GM23338 (cell line): ENCODE measurements around the gene MAPRE2. TPM values are rescaled to one million over a fixed set of nuclear protein-coding genes. Genes with fewer than 3 reads are reported as not detected.

Experiments
- ATAC-seq: fragments of 200-7000 bp; cut with Tn5 transposase; 3 replicates; pipeline ENCODE4 v1.9.1; 2020
- DNase-seq: peaks from one replicate; pipeline ENCODE4 v3.0.0-alpha.2; 2015; ENCODE audit warnings: low spot score
- H2AFZ ChIP-seq: fragments of 200-600 bp; sonication (generic); 2 replicates; pipeline ENCODE4 v1.8.0; 2016; ENCODE audit warnings: antibody characterized with exemption, mild to moderate bottlenecking, moderate library complexity
- H3F3A ChIP-seq: fragments of 200-600 bp; sonication (generic); replicated peaks from 2 replicates; pipeline ENCODE4 v1.8.0; 2017; ENCODE audit warnings: antibody characterized with exemption, mixed run types, low read depth
- H3K27ac ChIP-seq: fragments of 200-600 bp; sonication (generic); 2 replicates; pipeline ENCODE4 v1.6.1; 2016; ENCODE audit warnings: low read depth
- H3K27me3 ChIP-seq: fragments of 200-600 bp; sonication (generic); 2 replicates; pipeline ENCODE4 v1.8.0; 2016; ENCODE audit warnings: mild to moderate bottlenecking, mixed run types, moderate library complexity; ENCODE audit not compliant: insufficient read depth
- H3K36me3 ChIP-seq: fragments of 200-600 bp; sonication (generic); 2 replicates; pipeline ENCODE4 v1.8.0; 2016; ENCODE audit warnings: mild to moderate bottlenecking; ENCODE audit not compliant: insufficient read depth
- H3K4me1 ChIP-seq: fragments of 200-600 bp; sonication (generic); 2 replicates; pipeline ENCODE4 v1.8.0; 2016; ENCODE audit warnings: mild to moderate bottlenecking, moderate library complexity; ENCODE audit not compliant: insufficient read depth
- H3K4me2 ChIP-seq: fragments of 200-600 bp; sonication (generic); 2 replicates; pipeline ENCODE4 v1.7.1; 2017; ENCODE audit warnings: mixed run types
- H3K4me3 ChIP-seq: fragments of 200-600 bp; sonication (generic); 2 replicates; pipeline ENCODE4 v1.6.1; 2016; ENCODE audit warnings: mixed run types
- H3K79me2 ChIP-seq: fragments of 200-600 bp; sonication (generic); replicated peaks from 2 replicates; pipeline ENCODE4 v1.8.0; 2017; ENCODE audit warnings: mild to moderate bottlenecking; ENCODE audit not compliant: insufficient read depth
- H3K9me2 ChIP-seq: fragments of 200-600 bp; sonication (generic); 2 replicates; pipeline ENCODE4 v1.8.0; 2017; ENCODE audit not compliant: insufficient read depth
- H4K20me1 ChIP-seq: fragments of 200-600 bp; sonication (generic); replicated peaks from 2 replicates; pipeline ENCODE4 v1.8.0; 2017; ENCODE audit warnings: mild to moderate bottlenecking; ENCODE audit not compliant: insufficient read depth
- H3K27ac Mint-ChIP-seq: 2 replicates; pipeline ENCODE4 v1.8.0; 2020; ENCODE audit warnings: inconsistent platforms, mild to moderate bottlenecking, moderate library complexity, mixed read lengths
- H3K27me3 Mint-ChIP-seq: 3 replicates; pipeline ENCODE4 v1.8.0; 2022; ENCODE audit warnings: low read depth, mild to moderate bottlenecking, moderate library complexity, mixed read lengths, inconsistent platforms; ENCODE audit not compliant: insufficient read depth, poor library complexity
- H3K36me3 Mint-ChIP-seq: 3 replicates; pipeline ENCODE4 v1.8.0; 2021; ENCODE audit warnings: low read depth, mild to moderate bottlenecking, inconsistent platforms, moderate library complexity, mixed read lengths
- H3K4me1 Mint-ChIP-seq: 3 replicates; pipeline ENCODE4 v1.8.0; 2020; ENCODE audit warnings: mild to moderate bottlenecking, inconsistent platforms, mixed read lengths
- H3K4me3 Mint-ChIP-seq: 3 replicates; pipeline ENCODE4 v1.8.0; 2021; ENCODE audit warnings: moderate library complexity, mild to moderate bottlenecking, inconsistent platforms, mixed read lengths
- H3K9me3 Mint-ChIP-seq: 3 replicates; pipeline ENCODE4 v1.8.0; 2020; ENCODE audit warnings: moderate library complexity, mild to moderate bottlenecking, inconsistent platforms, mixed read lengths
- CREB1 ChIP-seq: fragments of 250-450 bp; sonication (Bioruptor Pico); IDR thresholded peaks from 2 replicates; pipeline ENCODE4 v1.5.0; 2020; ENCODE audit warnings: low read depth, mild to moderate bottlenecking, moderate library complexity
- CTCF ChIP-seq, 2 experiments: fragments of 200-600 bp in 1 of 2; sonication (generic) in 1 of 2; conservative IDR thresholded peaks; 2 replicates each; pipeline versions ENCODE4 v1.5.1 to v1.6.1; 2016 to 2017; ENCODE audit warnings: antibody characterized with exemption in 2 of 2, low read depth in 2 of 2, mild to moderate bottlenecking in 2 of 2, moderate library complexity in 1 of 2
- ETS1 ChIP-seq: IDR thresholded peaks from 2 replicates; pipeline ENCODE4 v1.6.1; 2016; ENCODE audit warnings: antibody characterized with exemption
- EZH2phosphoT487 ChIP-seq: fragments of 200-600 bp; sonication (generic); IDR thresholded peaks from one replicate; pipeline ENCODE4 v1.8.1; 2018; ENCODE audit warnings: antibody characterized with exemption; ENCODE audit not compliant: unreplicated experiment
- JUNB ChIP-seq: IDR thresholded peaks from one replicate; pipeline ENCODE4 v1.6.1; 2016; ENCODE audit warnings: antibody characterized with exemption; ENCODE audit not compliant: unreplicated experiment
- NANOG ChIP-seq: IDR thresholded peaks from 2 replicates; pipeline ENCODE4 v1.6.1; 2016; ENCODE audit warnings: antibody characterized with exemption, borderline replicate concordance
- POLR2AphosphoS5 ChIP-seq: IDR thresholded peaks from 2 replicates; pipeline ENCODE4 v1.6.1; 2016; ENCODE audit warnings: antibody characterized with exemption, low read depth
- ZNF114 ChIP-seq: fragments of 250-450 bp; sonication (Bioruptor Pico); IDR thresholded peaks from 2 replicates; pipeline ENCODE4 v1.5.0; 2020; ENCODE audit warnings: mild to moderate bottlenecking, moderate library complexity
- ZNF331 ChIP-seq: fragments of 250-450 bp; sonication (Bioruptor Pico); IDR thresholded peaks from 2 replicates; pipeline ENCODE4 v1.5.0; 2020; ENCODE audit warnings: low read depth, mild to moderate bottlenecking, moderate library complexity
- polyA plus RNA-seq: library from polyadenylated mRNA; unstranded; fragments of >200 nt; fragmentation: Nextera tagmentation; extraction: Ambion mirVana; gene quantifications from 2 replicates; pipeline ENCODE4 v1.2.1, GENCODE V29; 2016
- total RNA-seq: library from RNA; depleted of rRNA; stranded (reverse); fragments of >200 nt; shearing (Covaris generic); gene quantifications from 2 replicates; pipeline ENCODE4 v1.2.3, GENCODE V29; 2014
- TF ChIP-seq, protein P1 (sequence below): IDR thresholded peaks from one replicate; pipeline ENCODE4 v1.6.1; 2018; ENCODE audit warnings: antibody characterized with exemption; ENCODE audit not compliant: unreplicated experiment
- TF ChIP-seq, protein P2 (sequence below): fragments of 250-450 bp; sonication (Bioruptor Pico); IDR thresholded peaks from 2 replicates; pipeline ENCODE4 v1.5.0; 2020; ENCODE audit warnings: mild to moderate bottlenecking, moderate library complexity

Gene MAPRE2
- total and polyA plus RNA-seq, 2 experiments from 2014 or later = 17.8 to 40.4 TPM

GRCh38 chr18:35158728-35159450 is 117.7 kb downstream of the MAPRE2 start (continued):
- TF ChIP-seq CREB1 (CRISPR knock-in tag) (no peak), NANOG (no peak), ETS1 (no peak), ZNF331 (CRISPR knock-in tag) (no peak), EZH2phosphoT487 (no peak), JUNB (no peak)
- TF ChIP-seq, protein P1, sequence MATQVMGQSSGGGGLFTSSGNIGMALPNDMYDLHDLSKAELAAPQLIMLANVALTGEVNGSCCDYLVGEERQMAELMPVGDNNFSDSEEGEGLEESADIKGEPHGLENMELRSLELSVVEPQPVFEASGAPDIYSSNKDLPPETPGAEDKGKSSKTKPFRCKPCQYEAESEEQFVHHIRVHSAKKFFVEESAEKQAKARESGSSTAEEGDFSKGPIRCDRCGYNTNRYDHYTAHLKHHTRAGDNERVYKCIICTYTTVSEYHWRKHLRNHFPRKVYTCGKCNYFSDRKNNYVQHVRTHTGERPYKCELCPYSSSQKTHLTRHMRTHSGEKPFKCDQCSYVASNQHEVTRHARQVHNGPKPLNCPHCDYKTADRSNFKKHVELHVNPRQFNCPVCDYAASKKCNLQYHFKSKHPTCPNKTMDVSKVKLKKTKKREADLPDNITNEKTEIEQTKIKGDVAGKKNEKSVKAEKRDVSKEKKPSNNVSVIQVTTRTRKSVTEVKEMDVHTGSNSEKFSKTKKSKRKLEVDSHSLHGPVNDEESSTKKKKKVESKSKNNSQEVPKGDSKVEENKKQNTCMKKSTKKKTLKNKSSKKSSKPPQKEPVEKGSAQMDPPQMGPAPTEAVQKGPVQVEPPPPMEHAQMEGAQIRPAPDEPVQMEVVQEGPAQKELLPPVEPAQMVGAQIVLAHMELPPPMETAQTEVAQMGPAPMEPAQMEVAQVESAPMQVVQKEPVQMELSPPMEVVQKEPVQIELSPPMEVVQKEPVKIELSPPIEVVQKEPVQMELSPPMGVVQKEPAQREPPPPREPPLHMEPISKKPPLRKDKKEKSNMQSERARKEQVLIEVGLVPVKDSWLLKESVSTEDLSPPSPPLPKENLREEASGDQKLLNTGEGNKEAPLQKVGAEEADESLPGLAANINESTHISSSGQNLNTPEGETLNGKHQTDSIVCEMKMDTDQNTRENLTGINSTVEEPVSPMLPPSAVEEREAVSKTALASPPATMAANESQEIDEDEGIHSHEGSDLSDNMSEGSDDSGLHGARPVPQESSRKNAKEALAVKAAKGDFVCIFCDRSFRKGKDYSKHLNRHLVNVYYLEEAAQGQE = no peak

- H4K20me1 ChIP-seq = no peaks in the 10 kb centered on the region
- DNase-seq (no peak), ATAC-seq (no peak)
- H3K9me3 Mint-ChIP-seq = no peaks in the 10 kb centered on the region
- H3K27ac Mint-ChIP-seq = no peak overlapping the region
- no peak overlapping the region for H2AFZ ChIP-seq
- peaks cover 7% of the 10 kb centered on the region; the same call in 2 of the 3 replicates for H3K4me1 Mint-ChIP-seq
- peaks cover 15% of the 10 kb centered on the region for H3K4me1 ChIP-seq
- H3K4me2 ChIP-seq = no peak overlapping the region
- no peak overlapping the region for H3K4me3 Mint-ChIP-seq
- no peaks in the 10 kb centered on the region for H3K36me3 Mint-ChIP-seq
- H3K27ac ChIP-seq = no peak overlapping the region
- H3K9me2 ChIP-seq = peaks cover 11% of the 10 kb centered on the region; the same call in 1 of the 2 replicates
- no peak for TF ChIP-seq POLR2AphosphoS5
- no peak for TF ChIP-seq ZNF114 (CRISPR knock-in tag)
- TF ChIP-seq CTCF (conservative IDR thresholded peaks at IDR 0.05; ENCODE audit: low read depth in 2 of 2) = no peak
- TF ChIP-seq ETS1 = no peak
- TF ChIP-seq NANOG = no peak
- TF ChIP-seq, protein P2, sequence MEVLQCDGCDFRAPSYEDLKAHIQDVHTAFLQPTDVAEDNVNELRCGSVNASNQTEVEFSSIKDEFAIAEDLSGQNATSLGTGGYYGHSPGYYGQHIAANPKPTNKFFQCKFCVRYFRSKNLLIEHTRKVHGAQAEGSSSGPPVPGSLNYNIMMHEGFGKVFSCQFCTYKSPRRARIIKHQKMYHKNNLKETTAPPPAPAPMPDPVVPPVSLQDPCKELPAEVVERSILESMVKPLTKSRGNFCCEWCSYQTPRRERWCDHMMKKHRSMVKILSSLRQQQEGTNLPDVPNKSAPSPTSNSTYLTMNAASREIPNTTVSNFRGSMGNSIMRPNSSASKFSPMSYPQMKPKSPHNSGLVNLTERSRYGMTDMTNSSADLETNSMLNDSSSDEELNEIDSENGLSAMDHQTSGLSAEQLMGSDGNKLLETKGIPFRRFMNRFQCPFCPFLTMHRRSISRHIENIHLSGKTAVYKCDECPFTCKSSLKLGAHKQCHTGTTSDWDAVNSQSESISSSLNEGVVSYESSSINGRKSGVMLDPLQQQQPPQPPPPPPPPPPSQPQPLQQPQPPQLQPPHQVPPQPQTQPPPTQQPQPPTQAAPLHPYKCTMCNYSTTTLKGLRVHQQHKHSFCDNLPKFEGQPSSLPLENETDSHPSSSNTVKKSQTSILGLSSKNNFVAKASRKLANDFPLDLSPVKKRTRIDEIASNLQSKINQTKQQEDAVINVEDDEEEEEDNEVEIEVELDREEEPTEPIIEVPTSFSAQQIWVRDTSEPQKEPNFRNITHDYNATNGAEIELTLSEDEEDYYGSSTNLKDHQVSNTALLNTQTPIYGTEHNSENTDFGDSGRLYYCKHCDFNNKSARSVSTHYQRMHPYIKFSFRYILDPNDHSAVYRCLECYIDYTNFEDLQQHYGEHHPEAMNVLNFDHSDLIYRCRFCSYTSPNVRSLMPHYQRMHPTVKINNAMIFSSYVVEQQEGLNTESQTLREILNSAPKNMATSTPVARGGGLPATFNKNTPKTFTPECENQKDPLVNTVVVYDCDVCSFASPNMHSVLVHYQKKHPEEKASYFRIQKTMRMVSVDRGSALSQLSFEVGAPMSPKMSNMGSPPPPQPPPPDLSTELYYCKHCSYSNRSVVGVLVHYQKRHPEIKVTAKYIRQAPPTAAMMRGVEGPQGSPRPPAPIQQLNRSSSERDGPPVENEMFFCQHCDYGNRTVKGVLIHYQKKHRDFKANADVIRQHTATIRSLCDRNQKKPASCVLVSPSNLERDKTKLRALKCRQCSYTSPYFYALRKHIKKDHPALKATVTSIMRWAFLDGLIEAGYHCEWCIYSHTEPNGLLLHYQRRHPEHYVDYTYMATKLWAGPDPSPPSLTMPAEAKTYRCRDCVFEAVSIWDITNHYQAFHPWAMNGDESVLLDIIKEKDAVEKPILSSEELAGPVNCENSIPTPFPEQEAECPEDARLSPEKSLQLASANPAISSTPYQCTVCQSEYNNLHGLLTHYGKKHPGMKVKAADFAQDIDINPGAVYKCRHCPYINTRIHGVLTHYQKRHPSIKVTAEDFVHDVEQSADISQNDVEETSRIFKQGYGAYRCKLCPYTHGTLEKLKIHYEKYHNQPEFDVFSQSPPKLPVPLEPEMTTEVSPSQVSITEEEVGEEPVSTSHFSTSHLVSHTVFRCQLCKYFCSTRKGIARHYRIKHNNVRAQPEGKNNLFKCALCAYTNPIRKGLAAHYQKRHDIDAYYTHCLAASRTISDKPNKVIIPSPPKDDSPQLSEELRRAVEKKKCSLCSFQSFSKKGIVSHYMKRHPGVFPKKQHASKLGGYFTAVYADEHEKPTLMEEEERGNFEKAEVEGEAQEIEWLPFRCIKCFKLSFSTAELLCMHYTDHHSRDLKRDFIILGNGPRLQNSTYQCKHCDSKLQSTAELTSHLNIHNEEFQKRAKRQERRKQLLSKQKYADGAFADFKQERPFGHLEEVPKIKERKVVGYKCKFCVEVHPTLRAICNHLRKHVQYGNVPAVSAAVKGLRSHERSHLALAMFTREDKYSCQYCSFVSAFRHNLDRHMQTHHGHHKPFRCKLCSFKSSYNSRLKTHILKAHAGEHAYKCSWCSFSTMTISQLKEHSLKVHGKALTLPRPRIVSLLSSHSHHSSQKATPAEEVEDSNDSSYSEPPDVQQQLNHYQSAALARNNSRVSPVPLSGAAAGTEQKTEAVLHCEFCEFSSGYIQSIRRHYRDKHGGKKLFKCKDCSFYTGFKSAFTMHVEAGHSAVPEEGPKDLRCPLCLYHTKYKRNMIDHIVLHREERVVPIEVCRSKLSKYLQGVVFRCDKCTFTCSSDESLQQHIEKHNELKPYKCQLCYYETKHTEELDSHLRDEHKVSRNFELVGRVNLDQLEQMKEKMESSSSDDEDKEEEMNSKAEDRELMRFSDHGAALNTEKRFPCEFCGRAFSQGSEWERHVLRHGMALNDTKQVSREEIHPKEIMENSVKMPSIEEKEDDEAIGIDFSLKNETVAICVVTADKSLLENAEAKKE = no peak
- no peaks in the 10 kb centered on the region for H3K36me3 ChIP-seq
- H3K4me3 ChIP-seq = no peak overlapping the region
- no peaks in the 10 kb centered on the region for H3K27me3 ChIP-seq
- no peaks in the 10 kb centered on the region for H3K79me2 ChIP-seq
- no peaks in the 10 kb centered on the region for H3K27me3 Mint-ChIP-seq
- no peaks in the 10 kb centered on the region for H3F3A ChIP-seq
Observed at GRCh38 chr18:35159782-35160181, 118.6 kb downstream of the MAPRE2 start.
